T-helper 1 cell treated with Interleukin-12 subunit alpha and Interleukin-12 subunit beta and Interleukin-4 antibody, amounts not matched to agents 30 ng/mL and 1 ng/mL, for 36 hours (primary cell): Measurements from ENCODE around the gene TSHZ2. TPM values are rescaled to one million over a fixed set of nuclear protein-coding genes. Genes with fewer than 3 reads are reported as not detected.

Experiments used
- intact Hi-C: fragments of 100-400 bp; cut with micrococcal nuclease; formaldehyde crosslinking; loops from one replicate; pipeline ENCODE4 v1.15.1; 2024
- total RNA-seq: library from RNA; stranded (reverse); gene quantifications from 2 replicates; pipeline ENCODE4 v1.2.3, GENCODE V29; 2022

The TSHZ2 gene
- total RNA-seq, 1 donor from 2014 or later, result 28.4 TPM

GRCh38 chr20:52994184-52994970 lies 22.2 kb downstream of the TSHZ2 start:
- intact Hi-C loops, result no loop called here

GRCh38 chr20:52996130-52996529 lies 24.0 kb downstream of the TSHZ2 start:
- intact Hi-C loops, result no loop called here

- intact Hi-C loops, result no loop called here
Observed at GRCh38 chr20:52996658-52997057, 24.5 kb downstream of the TSHZ2 start.

DNA sequence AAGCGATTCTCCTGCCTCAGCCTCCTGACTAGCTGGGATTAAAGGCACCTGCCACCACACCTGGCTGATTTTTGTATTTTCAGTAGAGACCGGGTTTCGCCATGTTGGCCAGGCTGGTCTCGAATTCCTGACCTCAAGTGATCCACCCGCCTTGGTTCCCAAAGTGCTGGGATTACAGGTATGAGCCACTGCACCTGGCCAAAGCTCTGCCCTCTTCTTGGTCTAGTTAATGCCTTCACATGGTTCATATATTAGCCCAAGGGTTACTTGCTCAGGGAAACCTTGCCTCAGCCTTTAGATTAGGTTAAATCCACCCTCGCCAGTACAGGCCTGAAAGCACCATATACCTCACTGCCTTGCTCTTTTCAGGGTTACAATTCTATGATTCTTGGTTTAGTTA lies 26.1 kb downstream of the TSHZ2 start:
- intact Hi-C loops, result no loop called here

- intact Hi-C loops, result no loop called here
Observed at GRCh38 chr20:52999040-52999439, 26.9 kb downstream of the TSHZ2 start.

DNA sequence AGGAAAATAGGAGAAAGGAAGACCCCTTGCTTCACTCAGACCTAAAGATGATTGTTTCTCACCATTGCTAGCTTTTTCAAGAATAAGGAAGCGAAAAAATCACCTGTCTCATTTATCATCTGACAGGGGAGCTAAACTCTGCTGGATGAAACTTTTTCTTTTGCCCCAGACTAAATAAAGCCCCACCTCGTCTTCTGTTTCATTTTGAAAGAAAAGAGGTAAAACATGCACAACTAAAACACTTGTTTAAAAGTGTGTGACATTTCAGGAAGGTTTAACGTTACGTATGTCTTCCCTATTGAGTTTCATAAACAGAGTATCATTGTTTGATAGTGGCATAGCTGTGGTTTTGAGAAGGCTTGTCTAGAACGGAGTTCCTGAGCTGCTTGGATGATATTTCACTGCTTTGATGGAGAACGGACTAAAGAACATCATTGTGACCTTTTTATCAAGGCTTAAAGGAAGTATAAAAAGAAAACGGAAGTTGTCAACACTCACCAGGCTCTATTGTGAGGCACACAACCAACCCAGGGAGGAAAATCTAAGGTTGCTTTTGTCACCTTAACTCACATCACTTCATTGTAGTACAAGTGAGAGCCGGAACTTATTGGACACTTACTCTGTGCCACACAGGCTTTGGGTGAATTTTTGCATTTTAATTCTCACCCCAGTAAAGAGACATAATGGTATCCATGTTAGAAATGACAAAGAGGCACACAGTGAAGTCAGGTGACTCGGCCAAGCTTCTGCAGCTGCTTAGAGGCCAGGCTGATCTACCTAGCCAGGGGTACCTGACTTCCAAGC lies 29.5 kb downstream of the TSHZ2 start:
- intact Hi-C loops, result loop anchor here (1.0 to 10.0 kb wide), 5 partner anchors 21 to 597 kb away; no protein-coding TSS in a partner anchor

- intact Hi-C loops, result loop anchor here (10.0 kb wide), 1 partner anchor 598 kb away; no protein-coding TSS in a partner anchor
Observed at GRCh38 chr20:53002786-53003185, 30.6 kb downstream of the TSHZ2 start.

GRCh38 chr20:53003420-53004154 lies 31.4 kb downstream of the TSHZ2 start:
- intact Hi-C loops, result loop anchor here (10.0 kb wide), 1 partner anchor 599 kb away; no protein-coding TSS in a partner anchor

DNA sequence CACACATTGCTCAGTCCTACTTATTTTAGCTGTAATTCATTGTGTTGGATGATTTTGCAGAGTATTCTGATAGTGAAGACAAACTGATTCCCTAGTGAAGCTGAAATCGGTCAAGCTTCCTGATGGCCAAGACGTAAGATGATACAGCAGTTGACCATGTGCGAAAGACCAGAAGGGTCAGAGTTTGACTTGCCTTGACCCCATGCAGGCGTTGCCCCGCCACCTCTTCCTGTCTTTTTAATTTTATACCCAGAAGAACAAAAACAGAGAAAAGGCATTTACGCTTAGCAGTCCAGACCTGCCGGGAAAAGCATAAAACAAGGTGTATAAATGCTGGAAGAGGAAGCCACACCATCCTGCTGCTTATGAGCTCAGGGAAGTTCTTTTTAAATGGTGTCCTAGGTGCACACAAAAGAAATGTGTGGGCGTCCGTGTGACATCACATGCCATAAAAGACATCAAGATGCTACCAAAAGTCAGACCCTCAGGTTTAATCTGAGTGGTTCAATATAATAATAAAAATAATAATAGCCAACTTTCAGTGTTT lies 32.2 kb downstream of the TSHZ2 start:
- intact Hi-C loops, result loop anchor here (10.0 kb wide), 1 partner anchor 600 kb away; no protein-coding TSS in a partner anchor

DNA sequence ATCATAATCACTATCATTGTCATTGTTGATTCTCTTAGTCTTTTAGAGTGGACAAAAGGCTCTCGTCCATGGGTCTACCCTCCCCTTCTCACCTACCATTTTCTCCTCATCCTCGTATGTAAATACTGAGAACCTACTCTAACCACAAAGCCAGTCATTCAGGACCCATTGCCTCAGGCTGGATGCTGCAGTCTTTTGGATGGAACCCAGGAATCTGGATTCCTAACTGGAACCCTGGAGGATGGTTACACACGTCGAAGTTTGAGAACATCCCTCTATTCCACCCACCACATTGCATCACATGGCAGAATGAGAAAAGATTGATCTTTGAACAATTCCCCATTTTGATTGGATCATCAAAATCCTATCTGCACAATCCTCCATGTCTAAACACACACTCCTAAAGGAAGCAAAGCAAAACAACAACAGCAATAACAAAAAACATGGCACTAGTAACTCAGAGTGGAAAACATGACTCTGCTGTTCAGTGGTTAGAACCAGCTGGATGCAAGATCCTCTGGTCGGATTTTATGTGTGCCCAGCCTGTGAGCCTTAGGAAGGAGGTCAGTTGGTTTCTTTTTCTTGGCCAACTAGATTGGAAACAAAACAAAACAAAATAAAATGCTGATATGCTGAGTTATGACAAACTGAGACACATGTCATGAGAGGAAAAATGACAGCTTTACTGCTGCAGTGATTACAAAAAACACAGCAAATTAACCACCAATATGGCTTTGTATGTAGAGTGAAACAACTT lies 38.0 kb downstream of the TSHZ2 start:
- intact Hi-C loops, result loop anchor here (10.0 kb wide), 1 partner anchor 605 kb away; no protein-coding TSS in a partner anchor

GRCh38 chr20:53011640-53012039 lies 39.5 kb downstream of the TSHZ2 start:
- intact Hi-C loops, result no loop called here

GRCh38 chr20:53013183-53013582 lies 41.0 kb downstream of the TSHZ2 start:
- intact Hi-C loops, result no loop called here

- intact Hi-C loops, result no loop called here
Observed at GRCh38 chr20:53013847-53014246, 41.7 kb downstream of the TSHZ2 start.

DNA sequence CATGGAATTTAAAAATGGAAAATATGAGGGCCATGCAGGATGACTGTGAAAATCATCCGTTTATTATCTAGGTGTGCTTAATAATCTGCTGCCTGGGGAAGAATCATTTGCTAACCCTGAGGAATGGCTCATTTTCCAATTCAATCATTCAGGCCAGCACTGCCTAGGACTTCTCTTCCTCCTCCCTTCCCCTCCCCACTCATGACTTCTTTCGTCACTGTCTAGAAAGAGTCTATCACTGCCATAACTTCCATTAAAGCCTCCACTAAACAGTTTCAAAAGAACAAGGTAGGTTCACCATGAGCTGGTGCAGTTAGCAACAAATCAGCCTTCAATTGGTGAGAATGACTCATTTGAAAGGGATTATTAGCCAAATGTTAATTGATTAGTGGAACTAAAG lies 43.9 kb downstream of the TSHZ2 start:
- intact Hi-C loops, result no loop called here

DNA sequence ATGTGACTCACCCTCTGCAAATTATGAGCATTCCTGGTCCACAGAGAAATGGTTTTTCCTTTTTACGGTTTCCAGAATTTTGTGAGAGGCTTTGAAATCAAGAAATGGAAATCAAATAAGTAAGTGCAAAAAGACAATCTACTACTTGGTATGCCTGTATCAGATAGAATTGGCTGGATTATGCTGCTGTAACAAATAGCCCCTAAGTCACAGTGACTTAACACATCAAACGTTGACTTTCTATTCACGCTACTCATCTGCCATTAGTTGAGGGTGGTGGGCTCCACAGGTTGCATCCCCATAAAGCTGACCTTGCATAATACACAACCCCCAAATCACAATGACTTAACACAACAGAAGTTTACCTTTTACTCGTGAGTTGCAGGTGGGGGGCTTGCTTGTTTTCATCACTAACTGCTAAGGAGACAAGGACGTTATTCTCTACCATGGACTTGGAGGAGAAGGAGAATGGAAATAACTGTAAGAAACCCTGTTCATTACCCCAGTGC lies 44.4 kb downstream of the TSHZ2 start:
- intact Hi-C loops, result no loop called here

DNA sequence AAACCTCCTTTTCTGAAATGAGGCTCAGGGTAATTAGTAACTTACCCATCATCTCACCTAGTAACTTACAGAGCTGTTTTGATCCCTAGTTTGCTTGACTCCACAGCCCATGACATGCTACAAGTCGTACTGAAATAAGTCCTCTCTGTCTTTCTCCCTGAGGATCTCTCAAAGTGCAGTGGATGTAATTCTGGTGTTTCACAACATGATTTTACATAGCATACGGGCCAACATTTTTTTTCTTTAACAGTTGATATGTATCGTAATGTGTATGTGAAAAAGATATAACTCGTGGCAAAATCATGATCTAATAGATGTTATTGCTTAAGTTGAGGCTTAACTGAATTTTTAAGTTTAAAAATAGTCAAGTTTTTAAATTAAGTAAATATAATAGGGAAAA lies 45.0 kb downstream of the TSHZ2 start:
- intact Hi-C loops, result no loop called here

- intact Hi-C loops, result no loop called here
Observed at GRCh38 chr20:53019464-53019863, 47.3 kb downstream of the TSHZ2 start.

DNA sequence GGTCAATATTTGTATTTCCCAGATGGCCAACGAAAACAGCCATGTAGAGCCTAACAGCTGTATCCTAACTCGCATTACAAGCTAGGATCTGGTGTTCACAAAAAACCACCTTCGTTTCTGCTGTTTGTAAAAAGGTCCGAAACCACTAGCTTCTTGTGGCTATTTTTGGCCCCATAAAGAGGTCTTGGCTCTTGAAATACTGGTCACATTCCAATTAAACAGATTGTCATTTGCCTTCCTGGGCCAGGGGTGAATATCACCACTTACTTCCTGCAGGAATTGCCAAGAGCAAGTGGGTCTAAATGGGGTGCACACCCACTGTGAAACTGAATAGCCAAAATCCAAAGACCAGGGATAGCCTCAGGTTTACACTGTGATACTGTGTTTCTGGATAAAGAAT lies 48.2 kb downstream of the TSHZ2 start:
- intact Hi-C loops, result loop anchor here (5.0 kb wide), 1 partner anchor 127 kb away; no protein-coding TSS in a partner anchor

- intact Hi-C loops, result loop anchor here (5.0 kb wide), 1 partner anchor 126 kb away; no protein-coding TSS in a partner anchor
Observed at GRCh38 chr20:53020834-53021233, 48.7 kb downstream of the TSHZ2 start.

- intact Hi-C loops, result loop anchor here (1.0 to 5.0 kb wide), 5 partner anchors 21 to 195 kb away; no protein-coding TSS in a partner anchor
Observed at GRCh38 chr20:53021934-53022333, 49.8 kb downstream of the TSHZ2 start.
